ENCODE results near the gene PSMA4. TPM values are rescaled to one million over a fixed set of nuclear protein-coding genes. Genes with fewer than 3 reads are reported as not detected.
"Not testable (repeated sequence)": the region's sequence is repeated elsewhere in the genome, so short reads cannot be mapped to it uniquely, and the experiment has no call there.

The PSMA4 gene
- total RNA-seq, 1 experiment from 2014 or later: 294 TPM

DNA sequence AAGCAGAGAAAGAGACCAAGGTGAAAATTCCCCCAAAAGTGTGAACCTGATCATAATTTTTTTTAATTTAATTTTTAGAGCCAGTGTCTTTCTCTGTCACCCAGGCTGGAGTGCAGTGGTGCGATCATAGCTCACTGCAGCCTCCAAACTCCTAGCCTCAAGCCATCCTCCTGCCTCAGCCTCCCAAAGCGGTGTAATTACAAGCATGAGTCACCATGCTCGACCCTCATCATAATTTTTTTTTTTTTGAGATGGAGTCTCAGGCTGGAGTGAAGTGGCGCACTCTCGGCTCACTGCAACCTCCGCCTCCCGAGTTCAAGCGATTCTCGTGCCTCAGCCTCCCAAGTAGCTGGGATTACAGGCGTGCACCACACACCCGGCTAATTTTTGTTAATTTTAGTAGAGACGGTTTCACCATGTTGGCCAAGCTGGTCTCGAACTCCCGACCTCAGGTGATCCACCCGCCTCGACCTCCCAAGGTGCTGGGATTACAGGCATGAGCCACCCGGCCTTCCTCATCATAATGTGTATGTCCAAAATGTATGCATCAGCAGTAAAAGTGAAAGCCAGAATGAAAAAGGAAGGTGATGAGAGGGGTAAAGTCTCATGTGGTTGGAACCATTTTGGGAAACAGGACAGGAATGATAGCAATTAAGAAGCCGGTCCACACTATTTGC lies 642 bp upstream of the PSMA4 start:
- H3K4me2 ChIP-seq (ENCODE audit: low read length): peak overlapping the region; percentile 95
- BruUV-seq (replicated peaks): TSS peak; percentile 91
- peak overlapping the region; percentile 13 for H2AFZ ChIP-seq (ENCODE audit: low read depth, low read length, poor library complexity, severe bottlenecking)
- H3K4me3 ChIP-seq (replicated peaks in 1 of 2; ENCODE audit: low read depth in 1 of 2, low read length in 2 of 2): peak overlapping the region; percentile 84 to 91
- H3K79me2 ChIP-seq (ENCODE audit: insufficient read depth, low read length): peaks cover 43% of the 10 kb centered on the region
- DNase-seq (ENCODE audit: low read depth, low spot score); H3K9me3 ChIP-seq (ENCODE audit: control insufficient read depth in 1 of 2, insufficient read depth in 1 of 2, low read depth in 1 of 2, low read length in 2 of 2); H3K27me3 ChIP-seq (ENCODE audit: insufficient read depth, low read length); ATAC-seq; H3K9me2 ChIP-seq (ENCODE audit: insufficient read depth); H4K20me1 ChIP-seq (ENCODE audit: insufficient read depth); RAD21 ChIA-PET (ENCODE audit: low non-redundant PET in 1 of 2, low total read pairs in 2 of 2, uncharacterized antibody in 2 of 2, unreplicated experiment in 2 of 2): not testable (repeated sequence)
- ChIA-PET CTCF (interaction anchor here (1.1 kb wide), 1 partner anchor 26 kb away, joined by 4 read pairs; the partner anchor contains the start of gene CHRNA5), POLR2A (interaction anchor here (0.5 to 2.4 kb wide), 5 partner anchors 9 to 275 kb away, joined by 3 to 12 read pairs (median 5); partner anchors contain the start of genes CHRNA5, DNAJA4 and SKIC8)
- peak overlapping the region; percentile 93 for H3K9ac ChIP-seq (ENCODE audit: low read length)
- H3K27ac ChIP-seq (ENCODE audit: low read depth, low read length): peak overlapping the region; percentile 86
- peaks cover 21 to 28% of the 10 kb centered on the region in 2 experiments for H3K36me3 ChIP-seq (ENCODE audit: control insufficient read depth in 1 of 2, insufficient read depth in 2 of 2, low read length in 2 of 2)
- peaks cover 5 to 14% of the 10 kb centered on the region in 2 experiments; a peak in 3 of 4 replicates for H3K4me1 ChIP-seq (ENCODE audit: control insufficient read depth in 1 of 2, insufficient read depth in 2 of 2, low read length in 2 of 2)
- intact Hi-C loops (cut with micrococcal nuclease): loop anchor here (5.0 kb wide), 1 partner anchor 32 kb away; the partner anchor contains the start of gene HYKK

DNA sequence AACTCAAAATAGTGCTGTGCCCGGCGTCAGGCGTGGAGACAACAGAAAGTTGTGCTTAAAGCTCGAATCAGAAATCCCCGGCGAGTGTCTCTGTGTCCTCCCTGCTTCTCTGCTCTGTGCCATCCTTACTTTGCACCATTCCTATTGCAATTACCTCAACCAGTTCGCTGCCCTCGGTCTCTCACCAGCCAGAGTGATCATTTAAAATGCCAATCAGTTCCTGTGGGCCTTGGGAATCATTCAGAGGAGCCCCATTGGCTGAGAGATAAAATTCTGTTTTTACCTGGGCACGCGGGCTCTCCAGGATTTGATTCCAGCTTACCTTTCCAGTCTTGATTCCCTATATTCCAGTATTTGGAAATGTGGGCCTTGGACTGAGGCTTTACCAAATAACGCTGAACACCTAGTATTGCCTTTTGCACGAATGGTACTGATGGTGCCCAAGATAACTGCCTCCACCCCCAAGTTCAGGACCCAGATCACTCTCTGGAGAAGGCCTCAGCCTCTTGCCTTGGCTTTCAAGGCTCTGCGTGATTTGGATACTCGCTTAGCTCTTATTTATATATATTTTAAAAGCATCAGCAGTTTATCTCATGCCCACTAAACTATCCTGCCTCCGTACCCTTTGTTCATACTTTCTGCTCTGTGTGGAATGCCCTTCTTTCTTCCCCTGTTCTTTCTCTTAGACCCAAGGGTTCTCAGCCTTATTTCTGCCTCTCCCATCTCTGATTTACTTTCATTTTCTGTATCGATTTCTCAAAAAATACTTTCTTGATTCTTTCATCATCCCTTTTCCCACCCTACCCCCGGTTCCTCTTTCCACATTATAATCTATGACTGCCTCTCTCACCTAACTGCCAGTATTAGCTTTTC lies 863 bp downstream of the PSMA4 start:
- peaks cover 5 to 14% of the 10 kb centered on the region in 2 experiments; a peak in 3 of 4 replicates for H3K4me1 ChIP-seq (ENCODE audit: control insufficient read depth in 1 of 2, insufficient read depth in 2 of 2, low read length in 2 of 2)
- TF ChIP-seq, protein P1, sequence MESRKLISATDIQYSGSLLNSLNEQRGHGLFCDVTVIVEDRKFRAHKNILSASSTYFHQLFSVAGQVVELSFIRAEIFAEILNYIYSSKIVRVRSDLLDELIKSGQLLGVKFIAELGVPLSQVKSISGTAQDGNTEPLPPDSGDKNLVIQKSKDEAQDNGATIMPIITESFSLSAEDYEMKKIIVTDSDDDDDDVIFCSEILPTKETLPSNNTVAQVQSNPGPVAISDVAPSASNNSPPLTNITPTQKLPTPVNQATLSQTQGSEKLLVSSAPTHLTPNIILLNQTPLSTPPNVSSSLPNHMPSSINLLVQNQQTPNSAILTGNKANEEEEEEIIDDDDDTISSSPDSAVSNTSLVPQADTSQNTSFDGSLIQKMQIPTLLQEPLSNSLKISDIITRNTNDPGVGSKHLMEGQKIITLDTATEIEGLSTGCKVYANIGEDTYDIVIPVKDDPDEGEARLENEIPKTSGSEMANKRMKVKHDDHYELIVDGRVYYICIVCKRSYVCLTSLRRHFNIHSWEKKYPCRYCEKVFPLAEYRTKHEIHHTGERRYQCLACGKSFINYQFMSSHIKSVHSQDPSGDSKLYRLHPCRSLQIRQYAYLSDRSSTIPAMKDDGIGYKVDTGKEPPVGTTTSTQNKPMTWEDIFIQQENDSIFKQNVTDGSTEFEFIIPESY (IDR thresholded peaks at IDR 0.05; ENCODE audit: extremely low read depth, insufficient replicate concordance, low read length): no peak
- TF ChIP-seq, protein P2, sequence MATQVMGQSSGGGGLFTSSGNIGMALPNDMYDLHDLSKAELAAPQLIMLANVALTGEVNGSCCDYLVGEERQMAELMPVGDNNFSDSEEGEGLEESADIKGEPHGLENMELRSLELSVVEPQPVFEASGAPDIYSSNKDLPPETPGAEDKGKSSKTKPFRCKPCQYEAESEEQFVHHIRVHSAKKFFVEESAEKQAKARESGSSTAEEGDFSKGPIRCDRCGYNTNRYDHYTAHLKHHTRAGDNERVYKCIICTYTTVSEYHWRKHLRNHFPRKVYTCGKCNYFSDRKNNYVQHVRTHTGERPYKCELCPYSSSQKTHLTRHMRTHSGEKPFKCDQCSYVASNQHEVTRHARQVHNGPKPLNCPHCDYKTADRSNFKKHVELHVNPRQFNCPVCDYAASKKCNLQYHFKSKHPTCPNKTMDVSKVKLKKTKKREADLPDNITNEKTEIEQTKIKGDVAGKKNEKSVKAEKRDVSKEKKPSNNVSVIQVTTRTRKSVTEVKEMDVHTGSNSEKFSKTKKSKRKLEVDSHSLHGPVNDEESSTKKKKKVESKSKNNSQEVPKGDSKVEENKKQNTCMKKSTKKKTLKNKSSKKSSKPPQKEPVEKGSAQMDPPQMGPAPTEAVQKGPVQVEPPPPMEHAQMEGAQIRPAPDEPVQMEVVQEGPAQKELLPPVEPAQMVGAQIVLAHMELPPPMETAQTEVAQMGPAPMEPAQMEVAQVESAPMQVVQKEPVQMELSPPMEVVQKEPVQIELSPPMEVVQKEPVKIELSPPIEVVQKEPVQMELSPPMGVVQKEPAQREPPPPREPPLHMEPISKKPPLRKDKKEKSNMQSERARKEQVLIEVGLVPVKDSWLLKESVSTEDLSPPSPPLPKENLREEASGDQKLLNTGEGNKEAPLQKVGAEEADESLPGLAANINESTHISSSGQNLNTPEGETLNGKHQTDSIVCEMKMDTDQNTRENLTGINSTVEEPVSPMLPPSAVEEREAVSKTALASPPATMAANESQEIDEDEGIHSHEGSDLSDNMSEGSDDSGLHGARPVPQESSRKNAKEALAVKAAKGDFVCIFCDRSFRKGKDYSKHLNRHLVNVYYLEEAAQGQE (IDR thresholded peaks at IDR 0.05; ENCODE audit: low read depth): no peak
- no peak for TF ChIP-seq JUND (IDR thresholded peaks at IDR 0.05)
- TF ChIP-seq YY1 (IDR thresholded peaks at IDR 0.05; ENCODE audit: extremely low read depth, insufficient replicate concordance, low read depth, low read length): no peak
- no peak for TF ChIP-seq ZNF274 (IDR thresholded peaks at IDR 0.05; ENCODE audit: low read depth, low read length)
- TF ChIP-seq FOSL1 (IDR thresholded peaks at IDR 0.05; ENCODE audit: low read depth): no peak
- no peak for TF ChIP-seq SP1 (IDR thresholded peaks at IDR 0.05; ENCODE audit: low read depth)
- TF ChIP-seq CBX3 (IDR thresholded peaks at IDR 0.05; ENCODE audit: low read depth): no peak
- CTCF ChIA-PET: no interaction called here
- peak overlapping the region; percentile 86 for H3K27ac ChIP-seq (ENCODE audit: low read depth, low read length)
- H3K9me2 ChIP-seq (ENCODE audit: insufficient read depth): no peaks in the 10 kb centered on the region
- peak overlapping the region; percentile 84 to 91 for H3K4me3 ChIP-seq (replicated peaks in 1 of 2; ENCODE audit: low read depth in 1 of 2, low read length in 2 of 2)
- RAD21 ChIA-PET (ENCODE audit: low non-redundant PET in 1 of 2, low total read pairs in 2 of 2, uncharacterized antibody in 2 of 2, unreplicated experiment in 2 of 2): no interaction called here
- peak overlapping the region; percentile 95 for H3K4me2 ChIP-seq (ENCODE audit: low read length)
- H2AFZ ChIP-seq (ENCODE audit: low read depth, low read length, poor library complexity, severe bottlenecking): no peak overlapping the region
- peak; percentile 41 for ATAC-seq
- H4K20me1 ChIP-seq (ENCODE audit: insufficient read depth): no peaks in the 10 kb centered on the region
- POLR2A ChIA-PET: interaction anchor here (1.1 to 2.4 kb wide), 3 partner anchors 9 to 24 kb away, joined by 3 to 12 read pairs (median 6); partner anchors contain the start of gene CHRNA5
- peak overlapping the region; percentile 93 for H3K9ac ChIP-seq (ENCODE audit: low read length)
- intact Hi-C loops (cut with micrococcal nuclease): loop anchor here (5.0 kb wide), 1 partner anchor 34 kb away; the partner anchor contains the start of gene HYKK
- H3K36me3 ChIP-seq (ENCODE audit: control insufficient read depth in 1 of 2, insufficient read depth in 2 of 2, low read length in 2 of 2): peaks cover 35 to 43% of the 10 kb centered on the region in 2 experiments
- TSS peak; percentile 50 for BruUV-seq (replicated peaks)
- peaks cover 46% of the 10 kb centered on the region for H3K79me2 ChIP-seq (ENCODE audit: insufficient read depth, low read length)
- no peak for DNase-seq (ENCODE audit: low read depth, low spot score)
- H3K9me3 ChIP-seq (ENCODE audit: control insufficient read depth in 1 of 2, insufficient read depth in 1 of 2, low read depth in 1 of 2, low read length in 2 of 2): no peaks in the 10 kb centered on the region
- no peaks in the 10 kb centered on the region for H3K27me3 ChIP-seq (ENCODE audit: insufficient read depth, low read length)
